GM10266 (cell line): Measurements from ENCODE around the gene TDRD3.

ENCODE experiments used
- DNase-seq: peaks from one replicate; pipeline ENCODE4 v3.0.0; 2012; ENCODE audit errors: extremely low spot score
- TF ChIP-seq, protein P1 (sequence below): IDR thresholded peaks from 2 replicates; pipeline ENCODE4 v1.5.1; 2012; ENCODE audit warnings: mild to moderate bottlenecking, low read depth; ENCODE audit not compliant: control insufficient read depth, insufficient read depth; ENCODE audit errors: missing control alignments

Gene TDRD3

DNA sequence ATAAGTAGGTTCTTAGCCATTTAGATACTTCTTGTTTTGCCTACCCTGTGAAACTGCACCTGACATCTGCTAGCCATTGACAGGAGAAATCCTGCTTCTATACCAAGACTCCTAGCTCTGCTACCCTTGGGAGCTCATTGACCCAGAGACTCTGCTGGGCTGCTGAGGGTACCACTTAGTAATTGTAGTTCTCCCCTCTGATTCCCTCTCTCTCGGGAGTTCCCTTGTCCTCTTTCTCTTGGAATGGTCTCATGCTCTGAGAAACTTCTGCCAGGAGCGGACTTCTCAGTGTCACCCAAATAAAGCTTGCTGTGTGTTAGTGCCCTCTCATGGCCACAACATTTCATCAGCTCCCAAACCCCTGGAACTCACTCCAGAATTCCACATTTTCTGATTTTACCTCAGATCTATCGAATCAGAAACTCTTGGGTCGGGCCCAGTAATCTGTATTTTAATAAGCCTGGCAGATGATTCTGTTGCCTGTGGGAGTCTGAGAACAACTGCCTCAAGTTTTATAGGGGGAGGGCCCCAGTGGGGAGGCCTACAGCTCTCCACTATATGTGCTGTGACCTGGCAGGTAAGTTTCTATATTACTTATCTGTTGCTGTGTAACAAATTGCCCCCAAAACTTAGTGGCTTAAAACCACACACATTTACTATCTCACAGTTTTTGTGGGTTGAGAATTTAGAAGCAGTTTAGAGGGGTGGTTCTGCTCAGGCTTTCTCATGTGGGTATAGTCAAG, 221.1 kb downstream of the TDRD3 start:
- TF ChIP-seq, protein P1, sequence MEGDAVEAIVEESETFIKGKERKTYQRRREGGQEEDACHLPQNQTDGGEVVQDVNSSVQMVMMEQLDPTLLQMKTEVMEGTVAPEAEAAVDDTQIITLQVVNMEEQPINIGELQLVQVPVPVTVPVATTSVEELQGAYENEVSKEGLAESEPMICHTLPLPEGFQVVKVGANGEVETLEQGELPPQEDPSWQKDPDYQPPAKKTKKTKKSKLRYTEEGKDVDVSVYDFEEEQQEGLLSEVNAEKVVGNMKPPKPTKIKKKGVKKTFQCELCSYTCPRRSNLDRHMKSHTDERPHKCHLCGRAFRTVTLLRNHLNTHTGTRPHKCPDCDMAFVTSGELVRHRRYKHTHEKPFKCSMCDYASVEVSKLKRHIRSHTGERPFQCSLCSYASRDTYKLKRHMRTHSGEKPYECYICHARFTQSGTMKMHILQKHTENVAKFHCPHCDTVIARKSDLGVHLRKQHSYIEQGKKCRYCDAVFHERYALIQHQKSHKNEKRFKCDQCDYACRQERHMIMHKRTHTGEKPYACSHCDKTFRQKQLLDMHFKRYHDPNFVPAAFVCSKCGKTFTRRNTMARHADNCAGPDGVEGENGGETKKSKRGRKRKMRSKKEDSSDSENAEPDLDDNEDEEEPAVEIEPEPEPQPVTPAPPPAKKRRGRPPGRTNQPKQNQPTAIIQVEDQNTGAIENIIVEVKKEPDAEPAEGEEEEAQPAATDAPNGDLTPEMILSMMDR: no peak
- DNase-seq: no peak

DNA sequence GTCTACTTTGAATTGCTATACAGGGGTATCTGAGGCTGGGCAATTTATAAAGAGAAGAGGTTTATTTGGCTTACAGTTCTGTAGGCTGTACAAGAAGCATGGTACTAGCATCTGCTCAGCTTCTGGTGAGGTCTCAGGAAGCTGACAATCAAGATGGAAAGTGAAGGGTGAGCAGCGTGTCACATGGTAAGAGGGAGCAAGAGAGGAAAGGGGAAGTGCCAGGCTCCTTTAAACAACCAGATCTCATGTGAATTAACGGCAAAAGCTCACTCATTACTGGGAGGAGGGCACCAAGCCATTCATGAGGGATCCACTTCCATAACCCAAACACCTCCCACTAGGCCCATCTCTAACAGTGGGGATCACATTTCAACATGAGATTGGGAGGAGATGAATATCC, 222.4 kb downstream of the TDRD3 start:
- TF ChIP-seq, protein P1: no peak
- no peak for DNase-seq

DNA sequence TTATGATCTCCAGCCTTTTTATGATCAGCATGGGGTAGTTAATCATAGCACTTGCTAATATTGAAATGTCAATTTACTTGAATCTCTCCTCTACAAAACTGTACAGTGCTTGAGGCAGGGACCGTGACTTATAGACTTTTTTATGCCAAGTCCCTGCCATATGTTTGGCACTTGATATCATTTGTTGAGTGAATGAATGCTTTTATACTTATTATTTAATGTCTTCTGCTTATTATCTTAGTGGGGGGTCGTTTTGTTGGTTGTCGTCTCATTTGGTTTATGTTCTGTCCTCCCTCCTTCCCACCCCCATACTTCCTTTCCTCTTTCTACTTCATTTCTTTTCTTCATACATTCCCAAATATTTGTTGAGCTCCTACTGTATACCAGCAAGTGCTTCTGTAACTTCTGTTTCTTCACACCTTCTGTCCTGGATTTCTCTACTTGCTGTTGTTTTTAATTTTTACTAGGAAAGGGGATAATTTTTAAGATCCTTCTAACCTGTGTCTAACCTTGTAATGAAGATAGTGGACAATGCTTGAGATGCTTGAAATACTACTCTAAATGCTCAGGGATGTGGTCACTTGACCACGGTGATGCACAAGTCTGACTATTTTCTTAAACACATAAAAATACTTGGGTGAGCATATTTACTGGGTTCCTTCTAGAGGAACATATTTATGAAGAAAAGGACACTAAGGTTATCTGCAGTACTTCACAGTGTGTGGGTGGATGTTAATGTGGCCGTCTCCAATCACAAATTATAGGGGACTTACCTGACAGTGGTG, 223.8 kb downstream of the TDRD3 start:
- TF ChIP-seq, protein P1: no peak
- no peak for DNase-seq

DNA sequence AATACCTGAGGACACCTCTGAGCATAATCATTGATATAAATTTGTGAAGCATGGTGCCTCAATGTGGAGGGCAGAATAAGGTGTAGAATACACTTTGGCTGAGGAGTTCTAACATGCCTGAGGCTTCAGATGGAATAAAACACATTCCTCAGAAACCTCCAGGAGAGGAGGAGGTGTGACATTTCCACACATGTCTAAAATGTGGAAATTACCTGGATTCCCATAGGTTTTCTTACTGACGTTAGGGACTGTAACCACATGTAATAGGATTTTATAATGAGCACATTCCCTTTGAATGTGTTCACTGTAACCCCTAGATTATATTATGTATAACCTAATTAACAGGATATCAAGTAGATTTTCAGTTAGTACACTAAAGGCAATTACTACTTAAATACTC, 226.1 kb downstream of the TDRD3 start:
- TF ChIP-seq, protein P1: no peak
- DNase-seq: no peak
